ENCODE results near the gene MAIP1.

The MAIP1 gene

GRCh38 chr2:199994896-199995295, 39.5 kb downstream of the MAIP1 start:
- Histone ChIP-seq H2BK15ac (ENCODE audit: low read depth, poor library complexity, severe bottlenecking) (no peak overlapping the region), H3K23ac (ENCODE audit: low read length in 2 of 2) (no peak overlapping the region), H3K79me1 (replicated peaks; ENCODE audit: low read length, poor library complexity, severe bottlenecking) (no peaks in the 10 kb centered on the region), H3K4ac (ENCODE audit: low read depth in 1 of 2, low read length in 2 of 2) (no peak overlapping the region), H3K27ac (ENCODE audit: low read length, poor library complexity, severe bottlenecking) (no peak overlapping the region), H3K4me2 (ENCODE audit: low read length, poor library complexity, severe bottlenecking) (no peak overlapping the region), H3K36me3 (ENCODE audit: control insufficient read depth in 1 of 2, insufficient read depth in 2 of 2, low read depth in 1 of 2, low read length in 2 of 2) (no peaks in the 10 kb centered on the region), H4K8ac (ENCODE audit: low read length) (no peak overlapping the region), H3K18ac (ENCODE audit: low read depth in 1 of 2, low read length in 2 of 2) (no peak overlapping the region), H2AFZ (ENCODE audit: low read depth, low read length) (no peak overlapping the region), H3K9me3 (ENCODE audit: control insufficient read depth, low read length) (no peaks in the 10 kb centered on the region), H3K27me3 (ENCODE audit: control insufficient read depth in 1 of 2, insufficient read depth in 1 of 2, low read length in 2 of 2) (no peaks in the 10 kb centered on the region), H2AK5ac (ENCODE audit: low read length, severe bottlenecking) (no peak overlapping the region), H2BK12ac (ENCODE audit: low read length in 2 of 2) (no peak overlapping the region), H2BK120ac (ENCODE audit: low read depth, low read length) (no peak overlapping the region), H4K91ac (ENCODE audit: low read length) (no peak overlapping the region), H3K14ac (ENCODE audit: low read length in 2 of 2) (no peak overlapping the region), H2BK5ac (ENCODE audit: low read depth, low read length, poor library complexity, severe bottlenecking) (no peak overlapping the region), H3K9ac (ENCODE audit: low read length) (no peak overlapping the region), H3K4me1 (ENCODE audit: control insufficient read depth, insufficient read depth, low read depth, low read length) (peaks cover 1% of the 10 kb centered on the region), H3K4me3 (ENCODE audit: insufficient read depth in 1 of 2, low read depth in 1 of 2, low read length in 2 of 2) (no peak overlapping the region)
- no peak for DNase-seq
- 91% methylated on average over 2 of the region's 2 CpGs for WGBS

- WGBS: 87% methylated on average over 3 of the region's 3 CpGs
- no peak overlapping the region for H4K8ac ChIP-seq (ENCODE audit: low read length)
- H3K27me3 ChIP-seq (ENCODE audit: control insufficient read depth in 1 of 2, insufficient read depth in 1 of 2, low read length in 2 of 2): no peaks in the 10 kb centered on the region
Observed at GRCh38 chr2:199997296-199997695, 41.9 kb downstream of the MAIP1 start.

GRCh38 chr2:199999166-199999565, 43.8 kb downstream of the MAIP1 start:
- Histone ChIP-seq H3K9ac (ENCODE audit: low read length) (no peak overlapping the region), H2BK120ac (ENCODE audit: low read depth, low read length) (no peak overlapping the region), H4K91ac (ENCODE audit: low read length) (no peak overlapping the region), H3K9me3 (ENCODE audit: control insufficient read depth, low read length) (no peaks in the 10 kb centered on the region), H3K4me3 (ENCODE audit: insufficient read depth in 1 of 2, low read depth in 1 of 2, low read length in 2 of 2) (no peak overlapping the region), H4K8ac (ENCODE audit: low read length) (no peak overlapping the region), H3K36me3 (ENCODE audit: control insufficient read depth in 1 of 2, insufficient read depth in 2 of 2, low read depth in 1 of 2, low read length in 2 of 2) (no peaks in the 10 kb centered on the region), H3K4me1 (ENCODE audit: control insufficient read depth, insufficient read depth, low read depth, low read length) (peaks cover 4% of the 10 kb centered on the region), H3K23ac (ENCODE audit: low read length in 2 of 2) (no peak overlapping the region), H3K18ac (ENCODE audit: low read depth in 1 of 2, low read length in 2 of 2) (no peak overlapping the region), H2BK15ac (ENCODE audit: low read depth, poor library complexity, severe bottlenecking) (no peak overlapping the region), H2BK12ac (ENCODE audit: low read length in 2 of 2) (no peak overlapping the region), H3K14ac (ENCODE audit: low read length in 2 of 2) (no peak overlapping the region), H3K4me2 (ENCODE audit: low read length, poor library complexity, severe bottlenecking) (no peak overlapping the region), H3K27me3 (ENCODE audit: control insufficient read depth in 1 of 2, insufficient read depth in 1 of 2, low read length in 2 of 2) (no peaks in the 10 kb centered on the region), H2BK5ac (ENCODE audit: low read depth, low read length, poor library complexity, severe bottlenecking) (no peak overlapping the region), H3K27ac (ENCODE audit: low read length, poor library complexity, severe bottlenecking) (no peak overlapping the region), H2AK5ac (ENCODE audit: low read length, severe bottlenecking) (no peak overlapping the region), H3K4ac (ENCODE audit: low read depth in 1 of 2, low read length in 2 of 2) (no peak overlapping the region), H3K79me1 (replicated peaks; ENCODE audit: low read length, poor library complexity, severe bottlenecking) (no peaks in the 10 kb centered on the region), H2AFZ (ENCODE audit: low read depth, low read length) (no peak overlapping the region)
- 92% methylated on average over 3 of the region's 4 CpGs for WGBS
- no peak for DNase-seq

More at GRCh38 chr2:199997296-199997695, 41.9 kb downstream of the MAIP1 start:
- Histone ChIP-seq H4K91ac (ENCODE audit: low read length) (no peak overlapping the region), H3K4ac (ENCODE audit: low read depth in 1 of 2, low read length in 2 of 2) (no peak overlapping the region), H3K9me3 (ENCODE audit: control insufficient read depth, low read length) (no peaks in the 10 kb centered on the region), H3K4me1 (ENCODE audit: control insufficient read depth, insufficient read depth, low read depth, low read length) (peaks cover 1% of the 10 kb centered on the region), H3K4me2 (ENCODE audit: low read length, poor library complexity, severe bottlenecking) (no peak overlapping the region), H3K9ac (ENCODE audit: low read length) (no peak overlapping the region), H3K23ac (ENCODE audit: low read length in 2 of 2) (no peak overlapping the region), H3K79me1 (replicated peaks; ENCODE audit: low read length, poor library complexity, severe bottlenecking) (no peaks in the 10 kb centered on the region), H2BK5ac (ENCODE audit: low read depth, low read length, poor library complexity, severe bottlenecking) (no peak overlapping the region), H2BK120ac (ENCODE audit: low read depth, low read length) (no peak overlapping the region), H3K36me3 (ENCODE audit: control insufficient read depth in 1 of 2, insufficient read depth in 2 of 2, low read depth in 1 of 2, low read length in 2 of 2) (no peaks in the 10 kb centered on the region), H3K4me3 (ENCODE audit: insufficient read depth in 1 of 2, low read depth in 1 of 2, low read length in 2 of 2) (no peak overlapping the region), H2AFZ (ENCODE audit: low read depth, low read length) (no peak overlapping the region), H2AK5ac (ENCODE audit: low read length, severe bottlenecking) (no peak overlapping the region), H3K27ac (ENCODE audit: low read length, poor library complexity, severe bottlenecking) (no peak overlapping the region), H2BK12ac (ENCODE audit: low read length in 2 of 2) (no peak overlapping the region), H3K18ac (ENCODE audit: low read depth in 1 of 2, low read length in 2 of 2) (no peak overlapping the region), H2BK15ac (ENCODE audit: low read depth, poor library complexity, severe bottlenecking) (no peak overlapping the region), H3K14ac (ENCODE audit: low read length in 2 of 2) (no peak overlapping the region)
- DNase-seq: no peak

GRCh38 chr2:200000444-200001163, 45.2 kb downstream of the MAIP1 start:
- H3K4me3 ChIP-seq (ENCODE audit: insufficient read depth in 1 of 2, low read depth in 1 of 2, low read length in 2 of 2): no peak overlapping the region
- no peaks in the 10 kb centered on the region for H3K79me1 ChIP-seq (replicated peaks; ENCODE audit: low read length, poor library complexity, severe bottlenecking)
- no peak overlapping the region for H3K4me2 ChIP-seq (ENCODE audit: low read length, poor library complexity, severe bottlenecking)
- H2BK12ac ChIP-seq (ENCODE audit: low read length in 2 of 2): no peak overlapping the region
- H2AFZ ChIP-seq (ENCODE audit: low read depth, low read length): no peak overlapping the region
- no peak overlapping the region for H3K18ac ChIP-seq (ENCODE audit: low read depth in 1 of 2, low read length in 2 of 2)
- H3K27me3 ChIP-seq (ENCODE audit: control insufficient read depth in 1 of 2, insufficient read depth in 1 of 2, low read length in 2 of 2): no peaks in the 10 kb centered on the region
- no peak overlapping the region for H3K27ac ChIP-seq (ENCODE audit: low read length, poor library complexity, severe bottlenecking)
- peaks cover 4% of the 10 kb centered on the region for H3K4me1 ChIP-seq (ENCODE audit: control insufficient read depth, insufficient read depth, low read depth, low read length)
- no peak overlapping the region for H2BK5ac ChIP-seq (ENCODE audit: low read depth, low read length, poor library complexity, severe bottlenecking)
- no peaks in the 10 kb centered on the region for H3K36me3 ChIP-seq (ENCODE audit: control insufficient read depth in 1 of 2, insufficient read depth in 2 of 2, low read depth in 1 of 2, low read length in 2 of 2)
- H2BK120ac ChIP-seq (ENCODE audit: low read depth, low read length): no peak overlapping the region
- no peak overlapping the region for H2BK15ac ChIP-seq (ENCODE audit: low read depth, poor library complexity, severe bottlenecking)
- DNase-seq: no peak
- no peak overlapping the region for H4K8ac ChIP-seq (ENCODE audit: low read length)
- no peaks in the 10 kb centered on the region for H3K9me3 ChIP-seq (ENCODE audit: control insufficient read depth, low read length)
- H3K4ac ChIP-seq (ENCODE audit: low read depth in 1 of 2, low read length in 2 of 2): no peak overlapping the region
- H3K9ac ChIP-seq (ENCODE audit: low read length): no peak overlapping the region
- 100% methylated on average over 1 of the region's 2 CpGs for WGBS
- H3K23ac ChIP-seq (ENCODE audit: low read length in 2 of 2): no peak overlapping the region
- no peak overlapping the region for H4K91ac ChIP-seq (ENCODE audit: low read length)
- H2AK5ac ChIP-seq (ENCODE audit: low read length, severe bottlenecking): no peak overlapping the region
- no peak overlapping the region for H3K14ac ChIP-seq (ENCODE audit: low read length in 2 of 2)
